ENCODE measurements around the gene GPC3. TPM values are rescaled to one million over a fixed set of nuclear protein-coding genes. Genes with fewer than 3 reads are reported as not detected.

Gene GPC3
- total RNA-seq, 4 donors from 2014 or later = 8.4 to 28.2 (median 20.4) TPM

- intact Hi-C loops (cut with DNase I) = no loop called here
- no peak for DNase-seq
- no peak overlapping the region for H3K27ac ChIP-seq
- H3K27me3 ChIP-seq = no peaks in the 10 kb centered on the region
- no peaks in the 10 kb centered on the region for H3K9me3 ChIP-seq
- WGBS, 2 donors = 84 to 95% methylated on average over 2 of the region's 2 CpGs
- H3K4me1 ChIP-seq = no peaks in the 10 kb centered on the region
- H3K36me3 ChIP-seq = no peaks in the 10 kb centered on the region
- TF ChIP-seq CTCF (IDR thresholded peaks at IDR 0.05) = no peak
- TF ChIP-seq POLR2A (IDR thresholded peaks at IDR 0.05) = no peak
- no peak overlapping the region for H3K4me3 ChIP-seq (replicated peaks in 1 of 3)
These were observed 32.3 kb downstream of the GPC3 start for GRCh38 chrX:133953078-133953477.

DNA sequence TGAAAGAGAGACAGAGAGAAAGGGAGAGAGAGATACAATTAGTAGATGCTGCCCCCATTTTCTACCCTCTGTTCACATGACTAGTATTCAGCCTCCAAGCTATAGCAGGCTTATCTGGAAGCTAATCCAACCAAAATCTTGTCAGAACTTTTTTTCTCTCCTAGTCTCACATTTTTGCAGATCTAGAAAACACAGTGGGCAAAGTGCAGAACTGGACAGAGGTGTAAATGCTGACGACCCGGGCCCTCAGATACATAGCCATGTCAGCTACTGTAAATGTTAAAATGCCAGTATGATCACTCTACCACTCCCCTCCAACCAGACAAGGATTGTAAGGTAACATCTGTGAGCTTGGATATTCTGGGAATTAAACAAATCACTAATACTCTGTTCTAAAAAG, 34.3 kb downstream of the GPC3 start:
- Histone ChIP-seq H3K36me3 (no peaks in the 10 kb centered on the region), H3K27ac (no peak overlapping the region), H3K27me3 (no peaks in the 10 kb centered on the region), H3K4me1 (no peaks in the 10 kb centered on the region), H3K4me3 (replicated peaks in 1 of 3) (no peak overlapping the region), H3K9me3 (no peaks in the 10 kb centered on the region)
- intact Hi-C loops (cut with DNase I) = no loop called here
- DNase-seq = no peak
- TF ChIP-seq POLR2A (IDR thresholded peaks at IDR 0.05) (no peak), CTCF (IDR thresholded peaks at IDR 0.05) (no peak)
- 89 to 95% methylated on average over 2 of the region's 2 CpGs for WGBS, 2 donors

GRCh38 chrX:133950214-133950613, 35.2 kb downstream of the GPC3 start:
- H3K36me3 ChIP-seq = no peaks in the 10 kb centered on the region
- no peaks in the 10 kb centered on the region for H3K27me3 ChIP-seq
- no peak overlapping the region for H3K4me3 ChIP-seq (replicated peaks in 1 of 3)
- H3K4me1 ChIP-seq = no peaks in the 10 kb centered on the region
- H3K27ac ChIP-seq = no peak overlapping the region
- intact Hi-C loops (cut with DNase I) = no loop called here
- no peaks in the 10 kb centered on the region for H3K9me3 ChIP-seq
- no peak for DNase-seq
- TF ChIP-seq CTCF (IDR thresholded peaks at IDR 0.05) = no peak
- WGBS, 2 donors = 78 to 82% methylated on average over 3 of the region's 3 CpGs

- Histone ChIP-seq H3K4me3 (replicated peaks in 1 of 3) (no peak overlapping the region), H3K36me3 (no peaks in the 10 kb centered on the region), H3K4me1 (no peaks in the 10 kb centered on the region), H3K9me3 (no peaks in the 10 kb centered on the region), H3K27me3 (no peaks in the 10 kb centered on the region), H3K27ac (no peak overlapping the region)
- DNase-seq = no peak
- TF ChIP-seq POLR2A (IDR thresholded peaks at IDR 0.05) = no peak
- no peak for TF ChIP-seq CTCF (IDR thresholded peaks at IDR 0.05)
- intact Hi-C loops (cut with DNase I) = no loop called here
- WGBS, 2 donors = 95 to 100% methylated on average over 1 of the region's 1 CpG
These were observed 36.5 kb downstream of the GPC3 start for GRCh38 chrX:133948895-133949294.

DNA sequence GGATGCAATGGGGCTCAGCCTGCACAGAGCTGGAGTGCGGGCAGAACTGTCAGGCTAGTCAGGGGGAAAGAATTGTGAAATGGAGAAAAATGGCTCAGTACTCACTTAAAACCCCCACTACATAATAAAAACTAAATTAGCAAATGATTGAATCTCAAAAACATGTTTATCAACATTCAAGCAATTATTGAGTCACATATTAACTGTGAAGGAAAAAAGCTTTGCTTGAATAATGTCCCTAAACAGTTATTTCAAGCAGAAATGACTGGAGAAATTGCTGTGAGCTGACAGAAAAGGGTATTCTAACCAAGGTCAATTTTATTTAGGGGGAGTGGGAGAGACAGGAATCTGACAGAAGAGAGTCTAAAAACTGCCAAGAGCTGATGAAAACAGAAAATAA, 37.4 kb downstream of the GPC3 start:
- no peaks in the 10 kb centered on the region for H3K9me3 ChIP-seq
- H3K36me3 ChIP-seq = no peaks in the 10 kb centered on the region
- TF ChIP-seq POLR2A (IDR thresholded peaks at IDR 0.05) = no peak
- intact Hi-C loops (cut with DNase I) = no loop called here
- no peaks in the 10 kb centered on the region for H3K4me1 ChIP-seq
- DNase-seq = no peak
- 100% methylated on average over 1 of the region's 1 CpG for WGBS, 2 donors
- H3K27ac ChIP-seq = no peak overlapping the region
- H3K27me3 ChIP-seq = no peaks in the 10 kb centered on the region
- H3K4me3 ChIP-seq (replicated peaks in 1 of 3) = no peak overlapping the region

- intact Hi-C loops (cut with DNase I) = no loop called here
- TF ChIP-seq POLR2A (IDR thresholded peaks at IDR 0.05) (no peak), CTCF (IDR thresholded peaks at IDR 0.05) (no peak)
- Histone ChIP-seq H3K36me3 (no peaks in the 10 kb centered on the region), H3K4me1 (no peaks in the 10 kb centered on the region), H3K27me3 (no peaks in the 10 kb centered on the region), H3K9me3 (no peaks in the 10 kb centered on the region), H3K27ac (no peak overlapping the region), H3K4me3 (replicated peaks in 1 of 3) (no peak overlapping the region)
- DNase-seq = no peak
- WGBS, 2 donors = 51 to 57% methylated on average over 2 of the region's 2 CpGs
These were observed 38.4 kb downstream of the GPC3 start for GRCh38 chrX:133947022-133947421.

Data from thyroid gland (tissue), 4 donors.